ENCODE data around the gene NRAP. TPM values are rescaled to one million over a fixed set of nuclear protein-coding genes. Genes with fewer than 3 reads are reported as not detected.

Gene NRAP
- total and polyA plus RNA-seq, 2 of the 4 experiments (the other 2 are of a cell fraction): not detected

- no peak overlapping the region for H2AK9ac ChIP-seq (replicated peaks; ENCODE audit: low read depth, low read length, poor library complexity)
- H3K23ac ChIP-seq (ENCODE audit: low read depth, low read length): no peak overlapping the region
- no peak overlapping the region for H4K91ac ChIP-seq (ENCODE audit: insufficient read depth, low read depth, low read length)
- H3K79me1 ChIP-seq (ENCODE audit: low read depth in 1 of 2, low read length in 2 of 2): peaks cover 8 to 44% of the 10 kb centered on the region in 2 experiments
- H4K8ac ChIP-seq (ENCODE audit: low read depth in 2 of 2, low read length in 2 of 2): no peak overlapping the region
- no peak overlapping the region for H3K4ac ChIP-seq (ENCODE audit: low read depth, low read length)
- no TSS peak for BruUV-seq (replicated peaks)
- CTCF ChIA-PET: no interaction called here
- in situ Hi-C loops (cut with MboI; ENCODE audit: low sequenced_read_pairs): no loop called here
- H2BK15ac ChIP-seq (ENCODE audit: low read depth, low read length): no peak overlapping the region
- ATAC-seq (ENCODE audit: low read depth): no peak
- no peak overlapping the region for H2BK5ac ChIP-seq (ENCODE audit: low read depth, low read length, poor library complexity, severe bottlenecking)
- TF ChIP-seq NFE2L2 (IDR thresholded peaks at IDR 0.05; ENCODE audit: low read depth, low read length): no peak
- no peak for TF ChIP-seq MAZ (IDR thresholded peaks at IDR 0.05; ENCODE audit: borderline replicate concordance, low read depth, low read length)
- TF ChIP-seq MAFK (IDR thresholded peaks at IDR 0.05; ENCODE audit: low read depth, low read length): no peak
- TF ChIP-seq MXI1 (IDR thresholded peaks at IDR 0.05; ENCODE audit: borderline replicate concordance, low read depth, low read length): no peak
- TF ChIP-seq FOS (IDR thresholded peaks at IDR 0.05; ENCODE audit: low read depth, low read length): no peak
- TF ChIP-seq CHD1 (IDR thresholded peaks at IDR 0.05; ENCODE audit: low read depth, low read length): no peak
- no peak for TF ChIP-seq BHLHE40 (IDR thresholded peaks at IDR 0.05; ENCODE audit: low read depth, low read length)
- TF ChIP-seq POLR2A (IDR thresholded peaks at IDR 0.05; ENCODE audit: low read depth, low read length): no peak
- no peak for TF ChIP-seq RFX5 (IDR thresholded peaks at IDR 0.05; ENCODE audit: low read depth, low read length)
- TF ChIP-seq, protein P1, sequence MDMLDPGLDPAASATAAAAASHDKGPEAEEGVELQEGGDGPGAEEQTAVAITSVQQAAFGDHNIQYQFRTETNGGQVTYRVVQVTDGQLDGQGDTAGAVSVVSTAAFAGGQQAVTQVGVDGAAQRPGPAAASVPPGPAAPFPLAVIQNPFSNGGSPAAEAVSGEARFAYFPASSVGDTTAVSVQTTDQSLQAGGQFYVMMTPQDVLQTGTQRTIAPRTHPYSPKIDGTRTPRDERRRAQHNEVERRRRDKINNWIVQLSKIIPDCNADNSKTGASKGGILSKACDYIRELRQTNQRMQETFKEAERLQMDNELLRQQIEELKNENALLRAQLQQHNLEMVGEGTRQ (IDR thresholded peaks at IDR 0.05; ENCODE audit: low read depth, low read length): no peak
- TF ChIP-seq CEBPB (IDR thresholded peaks at IDR 0.05; ENCODE audit: low read depth, low read length): no peak
- TF ChIP-seq RAD21 (IDR thresholded peaks at IDR 0.05; ENCODE audit: low read length): no peak
- TF ChIP-seq CTCF (conservative IDR thresholded peaks at IDR 0.05; ENCODE audit: low read depth, low read length): no peak
- intact Hi-C loops (cut with micrococcal nuclease): no loop called here
- H3K9ac ChIP-seq (ENCODE audit: low read depth, low read length): no peak overlapping the region
- H2AFZ ChIP-seq (replicated peaks; ENCODE audit: low read length, poor library complexity): no peak overlapping the region
- H2BK20ac ChIP-seq (ENCODE audit: low read depth, low read length): no peak overlapping the region
- H2BK120ac ChIP-seq (ENCODE audit: low read depth, low read length): no peak overlapping the region
- POLR2A ChIA-PET (ENCODE audit: unreplicated experiment): no interaction called here
- H3K27ac ChIP-seq (ENCODE audit: insufficient read depth, low read length): no peak overlapping the region
- H3K9me3 ChIP-seq (ENCODE audit: control insufficient read depth, insufficient read depth, low read length): no peaks in the 10 kb centered on the region
- H3K4me2 ChIP-seq (ENCODE audit: low read depth, low read length): no peak overlapping the region
- no peaks in the 10 kb centered on the region for H3K27me3 ChIP-seq (ENCODE audit: control insufficient read depth, insufficient read depth, low read length)
- dilution Hi-C loops (cut with HindIII; ENCODE audit: low sequenced_read_pairs, unreplicated experiment): no loop called here
- H3K36me3 ChIP-seq (ENCODE audit: control insufficient read depth, insufficient read depth, low read length): peaks cover 5% of the 10 kb centered on the region; the same call in 1 of the 2 replicates
- WGBS, 2 experiments (ENCODE audit: extremely low coverage in 2 of 2, insufficient read length in 1 of 2): no CpG with 5 or more reads among the region's 3 CpGs
- peaks cover 19% of the 10 kb centered on the region for H4K20me1 ChIP-seq (ENCODE audit: insufficient read depth, low read length)
- H4K5ac ChIP-seq (ENCODE audit: low read depth, low read length): no peak overlapping the region
- H3K4me3 ChIP-seq (ENCODE audit: insufficient read depth, low read depth, low read length): no peak overlapping the region
- no peak overlapping the region for H3K56ac ChIP-seq (ENCODE audit: extremely low read depth, insufficient read depth, low read length)
- no peak overlapping the region for H2AK5ac ChIP-seq (ENCODE audit: low read depth, low read length)
- peaks cover 8% of the 10 kb centered on the region; the same call in 1 of the 2 replicates for H3K9me1 ChIP-seq (ENCODE audit: insufficient read depth, low read length)
- H3K18ac ChIP-seq (ENCODE audit: low read depth, low read length): no peak overlapping the region
- no peak for DNase-seq
- no peak overlapping the region for H3K14ac ChIP-seq (replicated peaks; ENCODE audit: low read depth, low read length)
- peaks cover 4% of the 10 kb centered on the region for H3K4me1 ChIP-seq (ENCODE audit: control insufficient read depth, insufficient read depth, low read length)
These were observed 48.2 kb upstream of the NRAP start for GRCh38 chr10:113712024-113712423.
